Neuron (in vitro differentiated cells): ENCODE results near the gene KRT4.

ENCODE experiments used
- H2AFZ ChIP-seq: one replicate; pipeline ENCODE4 v1.6.1; 2013; ENCODE audit warnings: low read depth, mild to moderate bottlenecking, inconsistent platforms, low read length, moderate library complexity
- H3K27me3 ChIP-seq: one replicate; pipeline ENCODE4 v1.6.1; 2013; ENCODE audit warnings: low read length; ENCODE audit not compliant: insufficient read depth
- H3K36me3 ChIP-seq: one replicate; pipeline ENCODE4 v1.6.1; 2013; ENCODE audit warnings: low read length; ENCODE audit not compliant: insufficient read depth
- H3K4me1 ChIP-seq: one replicate; pipeline ENCODE4 v1.6.1; 2013; ENCODE audit warnings: low read length; ENCODE audit not compliant: insufficient read depth
- H3K4me3 ChIP-seq: 2 replicates; pipeline ENCODE4 v1.5.1; 2013; ENCODE audit warnings: mild to moderate bottlenecking, low read length, moderate library complexity
- H3K9me3 ChIP-seq: one replicate; pipeline ENCODE4 v1.6.1; 2013; ENCODE audit warnings: low read length

KRT4 gene

GRCh38 chr12:52759218-52759617 is 54.7 kb downstream of the KRT4 start:
- no peak overlapping the region for H3K4me3 ChIP-seq
- no peaks in the 10 kb centered on the region for H3K9me3 ChIP-seq
- no peaks in the 10 kb centered on the region for H3K4me1 ChIP-seq
- no peaks in the 10 kb centered on the region for H3K36me3 ChIP-seq
- no peak overlapping the region for H2AFZ ChIP-seq
- no peaks in the 10 kb centered on the region for H3K27me3 ChIP-seq

- no peak overlapping the region for H2AFZ ChIP-seq
- H3K36me3 ChIP-seq, result no peaks in the 10 kb centered on the region
- no peak overlapping the region for H3K4me3 ChIP-seq
- no peaks in the 10 kb centered on the region for H3K9me3 ChIP-seq
- no peaks in the 10 kb centered on the region for H3K4me1 ChIP-seq
- H3K27me3 ChIP-seq, result no peaks in the 10 kb centered on the region
Observed at GRCh38 chr12:52757449-52758176, 56.3 kb downstream of the KRT4 start.
